Pulmonary artery endothelial cell (primary cell): ENCODE results near the gene MYMX. TPM values are rescaled to one million over a fixed set of nuclear protein-coding genes. Genes with fewer than 3 reads are reported as not detected.
"Not testable (repeated sequence)": the region's sequence is repeated elsewhere in the genome, so short reads cannot be mapped to it uniquely, and the experiment has no call there.

Source experiments
- DNase-seq: peaks from one replicate; pipeline ENCODE4 v3.0.0-alpha.2; 2011; ENCODE audit warnings: low read depth, low spot score
- total RNA-seq: library from RNA; depleted of rRNA; stranded (reverse); fragments of >200 nt; gene quantifications from 2 replicates; pipeline ENCODE4 v1.2.3, GENCODE V29; 2014

MYMX gene
- total RNA-seq, 1 donor from 2014 or later, result 0.13 TPM

- no peak for DNase-seq
These were observed 30.1 kb upstream of the MYMX start for GRCh38 chr6:44186635-44187025.

DNA sequence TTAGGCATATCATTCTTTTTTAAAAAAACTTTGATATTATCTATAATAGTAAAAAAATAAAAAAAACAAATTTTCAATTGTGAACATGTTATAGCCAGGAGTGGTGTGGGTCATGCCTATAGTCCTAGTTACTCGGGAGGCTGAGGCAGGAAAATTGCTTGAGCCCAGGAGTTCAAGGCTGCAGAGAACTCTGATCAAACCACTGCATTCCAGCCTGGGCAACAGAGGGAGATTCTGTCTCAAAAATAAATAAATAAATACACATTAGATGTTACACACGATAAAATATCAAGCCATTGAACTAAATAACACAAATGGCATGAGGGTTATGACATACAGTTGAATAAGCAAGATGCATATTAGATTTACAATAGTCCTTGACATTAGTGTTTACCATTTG, 27.9 kb upstream of the MYMX start:
- DNase-seq, result no peak

DNA sequence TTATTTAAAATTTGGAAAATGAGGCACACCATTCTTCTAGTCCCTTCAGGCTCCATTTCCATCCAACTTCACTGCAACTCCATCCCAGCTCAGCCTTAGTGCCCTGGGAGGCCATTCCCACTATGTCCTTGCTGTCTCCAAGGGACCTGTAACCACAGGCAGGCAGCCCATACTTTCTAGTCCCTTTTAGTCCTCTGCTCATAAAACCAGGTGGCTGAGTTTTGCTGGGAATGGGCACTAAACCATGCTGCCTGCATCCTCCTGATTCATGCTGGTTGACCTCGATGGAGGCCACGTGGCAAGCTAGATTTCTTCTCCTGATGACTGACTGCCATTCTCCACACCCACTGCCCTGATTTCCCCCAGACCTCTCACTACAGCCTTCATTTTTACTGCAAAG, 27.5 kb upstream of the MYMX start:
- DNase-seq, result no peak

- no peak for DNase-seq
These were observed 26.0 kb upstream of the MYMX start for GRCh38 chr6:44190715-44191114.

- no peak for DNase-seq
These were observed 24.2 kb upstream of the MYMX start for GRCh38 chr6:44192428-44193041.

GRCh38 chr6:44193307-44193910, 23.3 kb upstream of the MYMX start:
- DNase-seq, result no peak

DNA sequence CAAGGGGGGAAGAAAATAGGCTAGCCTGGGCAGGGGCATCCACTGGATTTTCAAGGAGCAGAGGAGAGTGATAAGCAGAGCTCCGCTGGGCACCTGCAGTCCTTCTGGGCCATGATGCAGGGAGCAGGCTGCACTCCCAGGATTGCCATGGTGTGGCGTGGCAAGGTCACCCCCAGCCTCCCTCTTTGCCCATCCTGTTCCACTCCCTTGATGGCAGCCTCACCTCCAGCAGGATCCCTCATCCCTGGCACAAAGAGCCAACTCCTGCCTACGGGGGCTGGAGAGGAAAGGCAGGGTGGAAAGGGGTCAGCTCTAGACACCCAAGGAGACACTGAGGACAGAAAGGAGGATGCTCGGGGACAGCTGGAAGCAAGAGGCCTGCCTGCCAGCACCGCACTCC, 22.4 kb upstream of the MYMX start:
- DNase-seq, result no peak

- not testable (repeated sequence) for DNase-seq
These were observed 20.4 kb upstream of the MYMX start for GRCh38 chr6:44196351-44196750.

DNA sequence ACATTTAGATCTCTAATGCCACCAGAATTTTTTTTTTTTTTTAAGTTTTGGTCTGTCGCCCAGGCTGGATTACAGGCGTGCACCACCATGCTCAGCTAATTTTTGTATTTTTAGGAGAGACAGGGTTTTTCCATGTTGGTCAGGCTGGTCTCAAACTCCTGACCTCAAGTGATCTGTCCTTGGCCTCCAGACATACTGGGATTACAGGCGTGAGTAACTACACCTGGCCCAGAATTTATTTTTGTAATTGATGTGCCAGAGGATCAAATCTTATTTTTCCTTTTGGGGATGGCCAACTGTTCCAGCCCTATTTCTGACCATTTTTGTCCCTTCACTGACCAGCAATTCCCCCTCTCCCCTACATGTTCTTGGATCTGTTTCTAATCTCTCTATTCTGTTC, 18.0 kb upstream of the MYMX start:
- DNase-seq, result no peak

- DNase-seq, result no peak
These were observed 16.8 kb upstream of the MYMX start for GRCh38 chr6:44199883-44200282.

DNA sequence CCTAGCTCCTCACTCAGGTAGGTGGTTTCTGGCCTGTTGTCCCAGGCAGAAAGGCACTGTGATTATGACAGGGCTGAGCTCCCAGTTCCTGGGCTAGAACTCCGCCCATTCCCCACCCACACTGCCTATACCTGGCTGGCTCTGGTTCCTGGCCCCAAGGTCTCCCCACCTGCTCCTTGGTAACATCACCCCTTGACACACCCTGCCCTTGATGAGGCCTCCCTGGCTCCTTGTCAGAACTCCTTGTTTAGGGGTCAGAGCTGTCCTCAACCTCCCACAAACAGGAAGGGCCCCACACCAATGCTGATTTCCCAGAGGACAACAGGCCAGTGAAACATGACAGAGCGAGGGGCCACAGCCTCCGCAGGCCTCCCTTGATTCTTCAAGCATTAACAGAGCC, 15.5 kb upstream of the MYMX start:
- DNase-seq, result no peak

GRCh38 chr6:44201638-44202303, 15.0 kb upstream of the MYMX start:
- no peak for DNase-seq

DNA sequence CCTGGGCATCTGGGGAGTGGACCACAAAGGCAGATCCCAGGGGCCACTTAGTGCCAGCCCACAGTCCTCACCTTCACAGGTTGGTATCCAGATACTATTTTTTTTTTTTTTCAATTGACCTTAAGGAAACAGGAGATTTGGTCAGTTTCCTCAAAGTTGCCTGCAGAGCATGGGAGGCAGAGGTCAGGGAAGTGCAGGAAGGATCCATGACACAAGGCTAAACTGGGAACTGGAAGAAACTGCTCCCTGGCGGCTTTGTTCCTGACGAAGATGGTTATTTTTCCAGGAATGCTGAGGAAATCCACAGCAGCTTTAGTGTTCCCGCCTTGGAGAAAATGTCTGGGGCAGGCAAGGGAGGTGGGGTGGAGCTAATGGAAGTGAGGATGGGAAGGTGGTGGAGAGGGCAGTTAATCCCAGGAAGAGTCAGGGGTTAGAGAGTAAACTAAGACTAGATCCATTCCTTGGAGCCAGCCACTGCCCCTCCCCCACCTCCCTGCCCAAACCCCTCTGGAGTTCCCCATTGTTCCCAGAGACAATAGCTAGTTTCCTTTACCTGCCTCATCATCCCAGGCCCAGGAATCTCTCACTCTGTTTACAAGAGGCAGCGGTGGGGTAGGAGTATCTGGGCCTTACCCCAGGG, 14.3 kb upstream of the MYMX start:
- no peak for DNase-seq

- no peak for DNase-seq
These were observed 13.6 kb upstream of the MYMX start for GRCh38 chr6:44202972-44203750.

DNA sequence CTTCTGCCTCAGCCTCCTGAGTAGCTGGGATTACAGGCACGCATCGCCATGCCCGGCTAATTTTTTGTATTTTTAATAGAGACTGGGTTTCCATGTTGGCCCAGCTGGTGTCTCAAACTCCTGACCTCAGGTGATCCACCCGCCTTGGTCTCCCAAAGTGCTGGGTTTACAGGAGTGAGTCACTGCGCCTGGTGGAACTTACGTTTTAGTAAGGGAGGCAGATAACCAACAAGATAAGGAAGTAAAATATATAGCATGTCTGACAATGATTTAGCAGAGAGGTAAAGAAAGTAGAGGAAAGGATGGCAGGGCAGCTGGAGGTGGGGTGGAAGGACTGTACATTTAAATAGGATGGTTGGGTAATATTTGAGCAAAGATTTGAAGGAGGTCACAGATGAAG, 12.8 kb upstream of the MYMX start:
- DNase-seq, result no peak

DNA sequence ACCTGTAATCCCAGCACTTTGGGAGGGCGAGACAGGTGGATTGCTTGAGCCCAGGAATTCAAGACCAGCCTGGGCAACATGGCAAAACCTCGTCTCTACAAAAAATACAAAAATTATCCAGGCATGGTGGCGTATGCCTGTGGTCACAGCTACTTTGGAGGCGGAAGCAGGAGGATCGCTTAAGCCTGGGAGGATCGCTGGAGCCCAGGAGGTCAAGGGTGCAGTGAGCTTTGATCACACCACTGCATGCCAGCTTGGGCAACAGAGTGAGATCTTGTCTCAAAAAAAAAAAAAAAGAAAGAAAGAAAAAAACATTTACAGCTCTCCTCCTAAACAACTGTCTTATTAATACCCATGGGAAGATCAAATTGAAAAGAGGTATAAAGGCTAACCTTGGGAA, 8.8 kb upstream of the MYMX start:
- no peak for DNase-seq

DNA sequence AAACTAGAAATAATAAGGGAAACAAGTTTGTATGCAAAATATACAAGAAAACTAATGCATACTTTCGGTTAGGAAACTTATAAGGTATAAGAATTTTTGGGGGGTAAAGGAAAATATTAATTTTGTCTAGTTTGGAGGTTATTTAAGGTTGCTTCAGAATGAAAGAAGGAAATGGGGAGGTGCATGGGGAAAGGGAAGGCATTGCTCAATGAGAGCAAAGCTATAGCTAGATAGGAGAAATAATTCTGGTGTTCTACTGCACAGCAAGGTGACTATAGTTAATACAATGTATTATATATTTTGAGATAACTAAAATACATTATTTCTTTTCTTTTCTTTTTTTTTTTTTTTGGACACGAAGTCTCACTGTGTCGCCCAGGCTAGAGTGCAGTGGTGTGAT, 5.4 kb upstream of the MYMX start:
- DNase-seq, result no peak

DNA sequence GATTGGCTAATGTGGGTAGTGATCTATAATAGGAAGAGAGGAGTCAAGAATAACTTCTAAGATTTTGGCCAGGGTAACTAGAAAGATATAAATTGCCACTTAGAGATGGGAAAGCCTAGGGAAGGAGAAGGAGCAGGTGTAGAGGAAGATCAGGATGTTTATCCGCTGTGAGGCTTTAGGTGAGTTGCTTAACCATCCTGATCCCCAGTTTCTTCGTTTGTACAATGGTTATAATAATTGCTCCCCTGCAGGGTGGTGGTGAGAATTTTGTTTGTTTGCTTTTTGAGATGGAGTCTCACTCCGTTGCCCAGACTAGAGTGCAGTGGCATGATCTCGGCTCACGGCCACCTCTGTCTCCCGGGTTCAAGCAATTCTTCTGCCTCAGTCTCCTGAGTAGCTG, 2.4 kb upstream of the MYMX start:
- no peak for DNase-seq

- no peak for DNase-seq
These were observed 812 bp downstream of the MYMX start for GRCh38 chr6:44217332-44218143.

GRCh38 chr6:44219053-44219814, 2.5 kb downstream of the MYMX start:
- DNase-seq, result peak; percentile 66
